ENCODE results near the gene DNAJA2. TPM values are rescaled to one million over a fixed set of nuclear protein-coding genes. Genes with fewer than 3 reads are reported as not detected.

Gene DNAJA2
- total RNA-seq, 2 experiments from 2014 or later: 68.4 to 70.2 TPM

DNA sequence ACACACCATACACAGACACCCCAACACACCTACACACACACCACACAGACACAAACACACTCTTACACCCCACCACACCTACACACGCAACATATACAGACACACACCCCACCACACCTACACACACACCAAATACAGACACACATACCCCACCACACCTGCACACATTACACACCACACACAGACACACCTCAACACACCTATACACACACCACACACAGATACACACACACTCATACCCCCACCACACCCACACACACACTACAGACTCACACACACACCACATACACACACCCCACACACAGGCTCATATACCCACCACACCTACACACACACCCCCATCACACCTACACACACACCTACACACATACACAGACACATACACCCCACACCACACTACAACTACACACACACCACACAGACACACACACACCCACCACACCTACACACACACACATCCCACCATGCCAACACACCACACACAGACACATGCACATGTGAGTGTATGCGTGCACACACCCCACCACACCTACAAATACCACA is 57.9 kb downstream of the DNAJA2 start:
- intact Hi-C loops (cut with micrococcal nuclease): no loop called here
- ChIA-PET CTCF (interaction anchor here (2.5 kb wide), 1 partner anchor 14 kb away, joined by 15 read pairs; no protein-coding TSS in a partner anchor), POLR2A (no interaction called here)
- no peak overlapping the region for H3K27ac Mint-ChIP-seq
- H3K4me1 Mint-ChIP-seq (ENCODE audit: low read depth): peaks cover 5% of the 10 kb centered on the region
- DNase-seq (no peak), ATAC-seq (no peak)
- H3K27me3 Mint-ChIP-seq: no peaks in the 10 kb centered on the region
- H3K36me3 Mint-ChIP-seq (ENCODE audit: low read depth): peaks cover 28% of the 10 kb centered on the region
- TF ChIP-seq, protein P1, sequence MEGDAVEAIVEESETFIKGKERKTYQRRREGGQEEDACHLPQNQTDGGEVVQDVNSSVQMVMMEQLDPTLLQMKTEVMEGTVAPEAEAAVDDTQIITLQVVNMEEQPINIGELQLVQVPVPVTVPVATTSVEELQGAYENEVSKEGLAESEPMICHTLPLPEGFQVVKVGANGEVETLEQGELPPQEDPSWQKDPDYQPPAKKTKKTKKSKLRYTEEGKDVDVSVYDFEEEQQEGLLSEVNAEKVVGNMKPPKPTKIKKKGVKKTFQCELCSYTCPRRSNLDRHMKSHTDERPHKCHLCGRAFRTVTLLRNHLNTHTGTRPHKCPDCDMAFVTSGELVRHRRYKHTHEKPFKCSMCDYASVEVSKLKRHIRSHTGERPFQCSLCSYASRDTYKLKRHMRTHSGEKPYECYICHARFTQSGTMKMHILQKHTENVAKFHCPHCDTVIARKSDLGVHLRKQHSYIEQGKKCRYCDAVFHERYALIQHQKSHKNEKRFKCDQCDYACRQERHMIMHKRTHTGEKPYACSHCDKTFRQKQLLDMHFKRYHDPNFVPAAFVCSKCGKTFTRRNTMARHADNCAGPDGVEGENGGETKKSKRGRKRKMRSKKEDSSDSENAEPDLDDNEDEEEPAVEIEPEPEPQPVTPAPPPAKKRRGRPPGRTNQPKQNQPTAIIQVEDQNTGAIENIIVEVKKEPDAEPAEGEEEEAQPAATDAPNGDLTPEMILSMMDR (IDR thresholded peaks at IDR 0.05): no peak
- no peak overlapping the region for H3K4me3 Mint-ChIP-seq
- H3K9me3 Mint-ChIP-seq: no peaks in the 10 kb centered on the region

DNA sequence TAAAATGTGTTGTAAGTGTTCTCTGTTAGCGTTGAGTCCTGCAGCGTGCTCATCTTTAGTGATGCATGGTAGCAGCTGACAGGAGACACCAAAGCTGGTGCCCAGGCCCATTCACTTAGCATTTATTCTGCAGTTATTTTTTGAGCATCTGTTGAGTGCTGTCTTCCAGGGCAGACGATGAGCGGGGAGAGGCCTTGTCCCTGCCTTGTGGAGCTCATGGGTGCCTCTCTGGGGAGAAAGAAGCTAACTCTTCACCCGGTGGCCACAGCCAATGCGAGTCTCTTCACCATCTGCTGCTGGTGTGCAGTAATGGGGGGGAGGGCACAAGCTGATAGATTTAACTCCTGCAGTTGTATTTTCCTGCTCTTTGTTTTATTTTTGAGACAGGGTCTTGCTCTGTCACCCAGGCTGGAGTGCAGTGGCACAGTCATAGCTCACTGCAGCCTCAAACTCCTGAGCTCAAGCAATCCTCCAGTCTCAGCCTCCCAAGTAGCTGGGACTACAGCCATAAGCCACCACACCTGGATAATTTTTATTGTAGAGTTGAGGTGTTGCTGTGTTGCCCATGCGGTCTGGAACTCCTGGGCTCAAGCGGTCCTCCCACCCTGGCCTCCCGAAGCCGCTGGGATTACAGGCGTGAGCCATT is 58.8 kb downstream of the DNAJA2 start:
- ATAC-seq (no peak), DNase-seq (no peak)
- ChIA-PET POLR2A (no interaction called here), CTCF (interaction anchor here (0.9 to 2.6 kb wide), 4 partner anchors 16 to 241 kb away, joined by 3 to 10 read pairs (median 4); no protein-coding TSS in a partner anchor)
- Mint-ChIP-seq H3K4me1 (ENCODE audit: low read depth) (peaks cover 5% of the 10 kb centered on the region), H3K27ac (no peak overlapping the region), H3K36me3 (ENCODE audit: low read depth) (peaks cover 29% of the 10 kb centered on the region), H3K9me3 (no peaks in the 10 kb centered on the region), H3K27me3 (no peaks in the 10 kb centered on the region), H3K4me3 (no peak overlapping the region)
- intact Hi-C loops (cut with micrococcal nuclease): loop anchor here (5.0 kb wide), 2 partner anchors 62 to 242 kb away; no protein-coding TSS in a partner anchor
- TF ChIP-seq, protein P1 (IDR thresholded peaks at IDR 0.05): no peak

DNA sequence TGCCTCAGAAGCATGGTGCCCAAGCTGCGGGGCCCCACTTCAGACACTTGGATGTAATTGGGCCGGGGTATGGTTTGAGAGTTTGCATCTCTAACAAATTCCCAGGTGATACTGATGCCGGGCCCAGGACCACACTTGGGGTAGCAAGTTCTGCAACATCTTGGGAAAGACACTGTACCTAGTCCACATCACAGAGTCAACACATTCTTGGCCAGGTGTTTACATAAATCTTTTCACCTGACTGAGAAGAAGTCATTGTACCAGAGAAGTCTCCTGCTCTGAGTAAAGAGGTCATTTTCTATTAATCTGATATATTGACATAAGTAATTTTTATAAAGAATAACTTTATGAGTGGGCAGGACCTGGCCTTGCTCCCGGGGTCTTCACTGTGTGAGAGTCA is 61.8 kb downstream of the DNAJA2 start:
- no peak for DNase-seq
- ChIA-PET CTCF (interaction anchor here (1.1 to 2.0 kb wide), 4 partner anchors 19 to 238 kb away, joined by 3 to 6 read pairs (median 5); no protein-coding TSS in a partner anchor), POLR2A (interaction anchor here (0.5 to 0.6 kb wide), 2 partner anchors 305 to 912 kb away, joined by 3 read pairs; no protein-coding TSS in a partner anchor)
- Mint-ChIP-seq H3K4me3 (no peak overlapping the region), H3K36me3 (ENCODE audit: low read depth) (peaks cover 26% of the 10 kb centered on the region), H3K9me3 (no peaks in the 10 kb centered on the region), H3K4me1 (ENCODE audit: low read depth) (peaks cover 9% of the 10 kb centered on the region), H3K27me3 (no peaks in the 10 kb centered on the region), H3K27ac (no peak overlapping the region)
- ATAC-seq: no peak
- intact Hi-C loops (cut with micrococcal nuclease): loop anchor here (5.0 kb wide), 2 partner anchors 59 to 239 kb away; no protein-coding TSS in a partner anchor
- TF ChIP-seq, protein P1 (IDR thresholded peaks at IDR 0.05): no peak

DNA sequence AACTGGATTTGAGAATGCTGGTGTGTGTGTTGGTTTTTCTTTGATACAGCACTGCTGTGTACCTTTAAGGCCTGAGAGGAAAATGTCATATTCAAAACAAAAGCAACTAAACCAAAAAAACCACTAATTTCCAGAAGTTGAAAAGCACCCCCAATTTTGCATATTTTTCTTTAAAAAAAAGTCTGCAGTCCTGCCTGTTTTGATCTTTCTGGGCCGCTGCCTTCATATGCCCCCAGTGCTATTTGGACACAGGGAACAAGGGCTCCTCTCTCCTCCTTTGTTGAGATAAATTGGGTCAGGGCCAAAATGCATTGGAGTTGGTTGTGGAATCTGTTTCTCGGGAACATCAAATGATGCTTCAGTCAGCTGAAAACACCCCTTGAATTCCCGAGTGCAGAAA is 62.4 kb downstream of the DNAJA2 start:
- Mint-ChIP-seq H3K36me3 (ENCODE audit: low read depth) (peaks cover 26% of the 10 kb centered on the region), H3K4me1 (ENCODE audit: low read depth) (peaks cover 9% of the 10 kb centered on the region), H3K27ac (no peak overlapping the region), H3K27me3 (no peaks in the 10 kb centered on the region), H3K4me3 (no peak overlapping the region), H3K9me3 (no peaks in the 10 kb centered on the region)
- ChIA-PET CTCF (interaction anchor here (1.1 to 1.9 kb wide), 2 partner anchors 19 to 57 kb away, joined by 5 to 6 read pairs; no protein-coding TSS in a partner anchor), POLR2A (interaction anchor here (1.1 kb wide), 1 partner anchor 237 kb away, joined by 3 read pairs; no protein-coding TSS in a partner anchor)
- intact Hi-C loops (cut with micrococcal nuclease): loop anchor here (5.0 kb wide), 2 partner anchors 59 to 239 kb away; no protein-coding TSS in a partner anchor
- TF ChIP-seq, protein P1 (IDR thresholded peaks at IDR 0.05): no peak
- DNase-seq (no peak), ATAC-seq (no peak)
